HG03097 (cell line): ENCODE data around the gene RAB10.

ENCODE experiments used
- ATAC-seq: cut with Tn5 transposase; IDR thresholded peaks from one replicate; pipeline ENCODE4 v1.9.1; 2021; ENCODE audit not compliant: unreplicated experiment, low FRiP score

RAB10 gene

GRCh38 chr2:26175466-26176278 is 141.8 kb downstream of the RAB10 start:
- ATAC-seq, result no peak

GRCh38 chr2:26176279-26176615 is 142.4 kb downstream of the RAB10 start:
- ATAC-seq, result no peak

- no peak for ATAC-seq
These were observed 143.2 kb downstream of the RAB10 start for GRCh38 chr2:26177122-26177521.

GRCh38 chr2:26178246-26178645 is 144.4 kb downstream of the RAB10 start:
- ATAC-seq, result no peak

- ATAC-seq, result no peak
These were observed 145.0 kb downstream of the RAB10 start for GRCh38 chr2:26178746-26179436.

GRCh38 chr2:26179446-26179913 is 145.6 kb downstream of the RAB10 start:
- ATAC-seq, result no peak

GRCh38 chr2:26182441-26182840 is 148.6 kb downstream of the RAB10 start:
- no peak for ATAC-seq

GRCh38 chr2:26182887-26183630 is 149.2 kb downstream of the RAB10 start:
- no peak for ATAC-seq

- ATAC-seq, result no peak
These were observed 150.2 kb downstream of the RAB10 start for GRCh38 chr2:26184121-26184520.

- peak; percentile 57 for ATAC-seq
These were observed 150.8 kb downstream of the RAB10 start for GRCh38 chr2:26184555-26185303.

- ATAC-seq, result no peak
These were observed 151.5 kb downstream of the RAB10 start for GRCh38 chr2:26185304-26185928.

GRCh38 chr2:26185954-26186770 is 152.3 kb downstream of the RAB10 start:
- ATAC-seq, result no peak
